Measurements from ENCODE around the gene SENP5. TPM values are rescaled to one million over a fixed set of nuclear protein-coding genes. Genes with fewer than 3 reads are reported as not detected.

Gene SENP5
- total RNA-seq, 1 donor from 2014 or later = 29.7 TPM

GRCh38 chr3:196947136-196947859 is 79.6 kb downstream of the SENP5 start:
- no peaks in the 10 kb centered on the region for H3K9me3 ChIP-seq
- ATAC-seq (no peak), DNase-seq (no peak)
- H3K36me3 ChIP-seq = no peaks in the 10 kb centered on the region
- intact Hi-C loops (cut with DNase I) = no loop called here
- H3K27me3 ChIP-seq (ENCODE audit: low read depth) = no peaks in the 10 kb centered on the region
- H3K4me1 ChIP-seq = peaks cover 11% of the 10 kb centered on the region
- no peak for TF ChIP-seq CTCF (IDR thresholded peaks at IDR 0.05)
- H3K27ac ChIP-seq = no peak overlapping the region
- H3K4me3 ChIP-seq = no peak overlapping the region

- no peak overlapping the region for H3K27ac ChIP-seq
- no peak for DNase-seq
- H3K4me3 ChIP-seq = no peak overlapping the region
- H3K4me1 ChIP-seq = peaks cover 10% of the 10 kb centered on the region
- H3K36me3 ChIP-seq = no peaks in the 10 kb centered on the region
- TF ChIP-seq CTCF (IDR thresholded peaks at IDR 0.05) = no peak
- no peaks in the 10 kb centered on the region for H3K9me3 ChIP-seq
- no peak for ATAC-seq
- intact Hi-C loops (cut with DNase I) = no loop called here
- H3K27me3 ChIP-seq (ENCODE audit: low read depth) = no peaks in the 10 kb centered on the region
These were observed 80.2 kb downstream of the SENP5 start for GRCh38 chr3:196947860-196948441.

- H3K4me1 ChIP-seq = peaks cover 3% of the 10 kb centered on the region
- H3K27me3 ChIP-seq (ENCODE audit: low read depth) = no peaks in the 10 kb centered on the region
- no peaks in the 10 kb centered on the region for H3K36me3 ChIP-seq
- no peak for TF ChIP-seq CTCF (IDR thresholded peaks at IDR 0.05)
- ATAC-seq = peak in 1 of 2 donors; percentile 28
- DNase-seq = no peak
- H3K27ac ChIP-seq = no peak overlapping the region
- no peaks in the 10 kb centered on the region for H3K9me3 ChIP-seq
- intact Hi-C loops (cut with DNase I) = no loop called here
- no peak overlapping the region for H3K4me3 ChIP-seq
These were observed 80.9 kb downstream of the SENP5 start for GRCh38 chr3:196948442-196949284.

- no peaks in the 10 kb centered on the region for H3K9me3 ChIP-seq
- no peak for ATAC-seq
- no peaks in the 10 kb centered on the region for H3K36me3 ChIP-seq
- intact Hi-C loops (cut with DNase I) = no loop called here
- no peaks in the 10 kb centered on the region for H3K4me1 ChIP-seq
- H3K27me3 ChIP-seq (ENCODE audit: low read depth) = no peaks in the 10 kb centered on the region
- peak overlapping the region; percentile 6 for H3K27ac ChIP-seq
- DNase-seq = no peak
- TF ChIP-seq CTCF (IDR thresholded peaks at IDR 0.05) = no peak
- H3K4me3 ChIP-seq = no peak overlapping the region
These were observed 81.5 kb downstream of the SENP5 start for GRCh38 chr3:196949285-196949619.

- H3K4me3 ChIP-seq = no peak overlapping the region
- intact Hi-C loops (cut with DNase I) = no loop called here
- DNase-seq (no peak), ATAC-seq (no peak)
- peak overlapping the region; percentile 6 for H3K27ac ChIP-seq
- H3K27me3 ChIP-seq (ENCODE audit: low read depth) = no peaks in the 10 kb centered on the region
- TF ChIP-seq CTCF (IDR thresholded peaks at IDR 0.05) = no peak
- H3K4me1 ChIP-seq = no peaks in the 10 kb centered on the region
- H3K36me3 ChIP-seq = no peaks in the 10 kb centered on the region
- no peaks in the 10 kb centered on the region for H3K9me3 ChIP-seq
These were observed 82.0 kb downstream of the SENP5 start for GRCh38 chr3:196949750-196950149.

Measured in lower lobe of right lung (tissue), 2 donors.